ENCODE data around the gene APCDD1. TPM values are rescaled to one million over a fixed set of nuclear protein-coding genes. Genes with fewer than 3 reads are reported as not detected.

The APCDD1 gene
- total RNA-seq, 2 donors from 2014 or later = 5.6 to 10.7 TPM

DNA sequence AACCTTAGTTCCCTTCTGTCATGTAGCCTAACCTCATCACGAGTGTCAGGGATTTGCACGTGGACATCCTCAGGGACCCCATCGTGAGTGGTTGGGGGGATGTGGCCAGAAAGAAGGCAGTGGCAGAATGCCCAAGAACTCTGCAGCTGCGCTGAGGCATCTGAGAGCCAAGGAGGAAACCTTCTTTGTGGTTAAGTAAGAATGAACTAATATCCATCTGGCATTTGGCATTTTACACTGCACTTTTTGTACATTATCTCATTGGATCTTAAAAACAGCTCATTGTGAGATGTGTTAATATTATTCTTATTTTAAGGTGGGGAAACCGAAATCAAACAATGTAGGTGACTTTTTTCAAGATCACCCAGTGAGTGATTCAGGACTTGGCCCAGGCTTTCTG is 32.6 kb upstream of the APCDD1 start:
- intact Hi-C loops (cut with DNase I) = no loop called here

DNA sequence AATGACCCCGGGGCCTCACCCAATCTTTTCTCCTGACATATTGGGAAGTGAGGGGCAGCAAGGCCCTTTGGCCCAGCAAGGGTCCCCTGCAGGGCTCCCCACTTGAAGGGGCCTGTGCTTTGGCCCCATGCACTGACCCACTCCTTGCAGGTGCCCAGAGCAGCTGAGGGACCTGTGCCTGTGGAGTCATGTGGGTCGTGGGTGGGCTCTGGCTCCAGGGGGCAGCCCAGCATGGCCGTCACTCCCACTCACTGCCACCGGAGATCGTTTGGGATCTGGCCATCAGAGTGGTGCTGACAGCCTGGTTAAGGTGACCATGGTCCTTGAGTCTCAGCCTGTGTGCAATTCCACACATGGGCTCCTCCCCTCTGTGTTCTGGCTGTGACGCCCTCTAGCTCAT is 31.7 kb upstream of the APCDD1 start:
- Histone ChIP-seq H3K9me3 (no peaks in the 10 kb centered on the region), H3K4me1 (no peaks in the 10 kb centered on the region), H3K4me3 (no peak overlapping the region), H3K27ac (no peak overlapping the region), H3K9ac (ENCODE audit: low read depth in 2 of 2, low read length in 2 of 2) (no peak overlapping the region), H3K36me3 (no peaks in the 10 kb centered on the region), H3K27me3 (no peaks in the 10 kb centered on the region)
- TF ChIP-seq, protein P1, sequence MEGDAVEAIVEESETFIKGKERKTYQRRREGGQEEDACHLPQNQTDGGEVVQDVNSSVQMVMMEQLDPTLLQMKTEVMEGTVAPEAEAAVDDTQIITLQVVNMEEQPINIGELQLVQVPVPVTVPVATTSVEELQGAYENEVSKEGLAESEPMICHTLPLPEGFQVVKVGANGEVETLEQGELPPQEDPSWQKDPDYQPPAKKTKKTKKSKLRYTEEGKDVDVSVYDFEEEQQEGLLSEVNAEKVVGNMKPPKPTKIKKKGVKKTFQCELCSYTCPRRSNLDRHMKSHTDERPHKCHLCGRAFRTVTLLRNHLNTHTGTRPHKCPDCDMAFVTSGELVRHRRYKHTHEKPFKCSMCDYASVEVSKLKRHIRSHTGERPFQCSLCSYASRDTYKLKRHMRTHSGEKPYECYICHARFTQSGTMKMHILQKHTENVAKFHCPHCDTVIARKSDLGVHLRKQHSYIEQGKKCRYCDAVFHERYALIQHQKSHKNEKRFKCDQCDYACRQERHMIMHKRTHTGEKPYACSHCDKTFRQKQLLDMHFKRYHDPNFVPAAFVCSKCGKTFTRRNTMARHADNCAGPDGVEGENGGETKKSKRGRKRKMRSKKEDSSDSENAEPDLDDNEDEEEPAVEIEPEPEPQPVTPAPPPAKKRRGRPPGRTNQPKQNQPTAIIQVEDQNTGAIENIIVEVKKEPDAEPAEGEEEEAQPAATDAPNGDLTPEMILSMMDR (IDR thresholded peaks at IDR 0.05) = no peak
- intact Hi-C loops (cut with DNase I) = no loop called here
- no peak for DNase-seq

More for the DNA sequence above, 32.6 kb upstream of the APCDD1 start:
- no peaks in the 10 kb centered on the region for H3K4me1 ChIP-seq
- H3K9ac ChIP-seq (ENCODE audit: low read depth in 2 of 2, low read length in 2 of 2) = no peak overlapping the region
- no peaks in the 10 kb centered on the region for H3K36me3 ChIP-seq
- no peak overlapping the region for H3K27ac ChIP-seq
- H3K9me3 ChIP-seq = no peaks in the 10 kb centered on the region
- no peak overlapping the region for H3K4me3 ChIP-seq
- H3K27me3 ChIP-seq = no peaks in the 10 kb centered on the region
- TF ChIP-seq, protein P1 (IDR thresholded peaks at IDR 0.05) = no peak
- no peak for DNase-seq

DNA sequence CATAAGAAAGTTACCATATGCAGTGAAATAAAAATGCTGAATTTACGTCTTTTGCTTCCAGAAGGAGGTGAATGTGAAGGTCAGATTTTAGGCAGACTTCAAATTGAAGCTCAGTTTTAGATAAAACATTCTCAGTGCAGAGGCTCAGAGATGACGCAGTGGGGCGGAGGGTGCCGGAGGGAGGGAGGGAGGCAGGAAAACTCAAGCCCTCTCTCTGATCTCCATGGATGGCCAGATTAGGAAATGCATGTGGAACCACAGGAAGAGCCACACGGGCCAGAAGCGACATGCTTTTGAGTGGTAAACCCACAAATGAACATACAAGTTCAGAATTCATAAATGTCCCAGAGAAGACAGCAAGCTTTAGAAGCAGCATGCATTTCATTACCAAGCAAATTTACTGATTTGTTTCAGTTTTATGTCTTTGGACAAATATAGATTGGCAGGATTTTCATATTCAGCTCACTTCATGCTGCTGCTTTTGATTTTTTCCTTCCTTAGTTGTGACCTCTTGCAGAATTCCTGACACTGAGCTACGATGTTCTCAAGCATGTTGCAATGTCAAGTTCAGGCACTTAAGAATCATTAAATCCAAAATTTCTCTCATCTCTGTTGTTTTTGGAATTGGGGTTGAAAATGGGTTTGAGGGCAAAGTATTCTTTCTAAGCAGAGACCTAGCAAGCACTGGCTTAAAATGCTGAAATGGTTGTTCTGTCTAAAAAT is 29.7 kb upstream of the APCDD1 start:
- Histone ChIP-seq H3K9ac (ENCODE audit: low read depth in 2 of 2, low read length in 2 of 2) (no peak overlapping the region), H3K27ac (no peak overlapping the region), H3K4me1 (no peaks in the 10 kb centered on the region), H3K36me3 (no peaks in the 10 kb centered on the region), H3K27me3 (no peaks in the 10 kb centered on the region), H3K4me3 (no peak overlapping the region), H3K9me3 (no peaks in the 10 kb centered on the region)
- intact Hi-C loops (cut with DNase I) = no loop called here
- DNase-seq = no peak
- TF ChIP-seq, protein P1 (IDR thresholded peaks at IDR 0.05) = no peak

- intact Hi-C loops (cut with DNase I) = no loop called here
- Histone ChIP-seq H3K27ac (no peak overlapping the region), H3K36me3 (no peaks in the 10 kb centered on the region), H3K27me3 (no peaks in the 10 kb centered on the region), H3K4me3 (no peak overlapping the region), H3K9ac (ENCODE audit: low read depth in 2 of 2, low read length in 2 of 2) (no peak overlapping the region), H3K9me3 (no peaks in the 10 kb centered on the region), H3K4me1 (no peaks in the 10 kb centered on the region)
- DNase-seq = no peak
- TF ChIP-seq, protein P1 (IDR thresholded peaks at IDR 0.05) = no peak
These were observed 23.8 kb upstream of the APCDD1 start for GRCh38 chr18:10430677-10431076.

DNA sequence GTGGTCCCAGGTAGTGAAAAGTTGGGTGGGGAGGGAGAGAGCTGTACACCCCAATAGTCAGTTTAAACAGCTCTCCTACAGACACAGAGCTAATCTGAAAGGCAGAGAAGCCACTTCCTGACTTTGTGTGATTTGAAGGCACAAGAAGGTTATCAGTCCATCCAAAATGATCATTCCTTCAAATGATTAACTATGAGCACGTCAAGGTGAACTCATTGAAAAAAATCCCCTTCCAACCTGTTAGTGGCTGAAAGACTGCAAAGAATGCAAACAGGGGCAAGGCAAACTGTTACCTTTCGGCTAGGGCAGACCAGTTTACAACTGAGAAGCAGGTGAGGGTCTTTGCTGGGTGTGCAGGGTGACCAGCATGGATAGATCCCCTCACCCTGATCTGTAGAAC is 22.8 kb upstream of the APCDD1 start:
- H3K9ac ChIP-seq (ENCODE audit: low read depth in 2 of 2, low read length in 2 of 2) = no peak overlapping the region
- H3K27ac ChIP-seq = no peak overlapping the region
- no peak for DNase-seq
- H3K9me3 ChIP-seq = no peaks in the 10 kb centered on the region
- H3K4me1 ChIP-seq = no peaks in the 10 kb centered on the region
- no peaks in the 10 kb centered on the region for H3K36me3 ChIP-seq
- intact Hi-C loops (cut with DNase I) = no loop called here
- no peaks in the 10 kb centered on the region for H3K27me3 ChIP-seq
- no peak overlapping the region for H3K4me3 ChIP-seq
- TF ChIP-seq, protein P1 (IDR thresholded peaks at IDR 0.05) = no peak

All from colonic mucosa (tissue), 4 donors.